GM19463 (cell line): ENCODE data around the gene BTBD9.

Source experiments
- ATAC-seq: cut with Tn5 transposase; IDR thresholded peaks from one replicate; pipeline ENCODE4 v1.9.1; 2021; ENCODE audit warnings: mild to moderate bottlenecking, moderate library complexity; ENCODE audit not compliant: unreplicated experiment

BTBD9 gene

DNA sequence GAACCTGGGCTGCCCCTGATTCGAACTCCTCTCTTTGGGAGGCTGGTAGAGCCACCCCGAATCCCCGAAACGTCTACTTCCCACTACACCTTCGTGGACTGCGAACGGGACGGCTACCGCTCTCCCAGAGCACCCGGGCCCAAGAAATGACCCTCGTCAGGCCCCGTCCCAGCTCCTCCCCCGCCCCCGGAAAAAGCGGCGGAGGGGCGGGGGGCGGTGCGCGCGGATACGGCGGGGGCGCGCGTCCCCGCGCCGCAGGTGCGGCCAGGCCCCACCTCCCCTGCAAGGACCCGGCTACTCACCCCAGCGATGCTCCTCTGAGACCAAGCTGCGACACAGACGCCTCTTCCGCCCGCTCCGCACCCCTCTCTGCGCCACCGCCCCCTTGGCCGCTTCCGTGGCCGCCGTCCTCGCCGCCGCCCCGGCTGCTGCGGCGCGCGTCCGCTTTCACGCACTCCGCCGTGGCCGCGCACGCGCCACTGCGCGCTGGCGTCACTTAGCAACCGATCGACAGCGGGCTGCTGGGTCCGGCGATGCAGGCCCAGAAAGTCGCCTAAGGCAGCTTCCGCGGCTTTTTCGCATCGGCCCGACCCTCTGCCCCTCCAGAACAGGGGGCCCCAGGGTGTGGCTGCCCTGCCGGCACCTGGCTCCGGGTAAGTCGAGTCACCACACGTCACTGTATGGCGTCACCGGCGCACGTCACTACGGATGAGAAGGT lies at the start of gene BTBD9:
TSS of gene BTBD9 (minus strand) at position 432 of the 718 bp plus-strand sequence.
- ATAC-seq = peak; percentile 82

DNA sequence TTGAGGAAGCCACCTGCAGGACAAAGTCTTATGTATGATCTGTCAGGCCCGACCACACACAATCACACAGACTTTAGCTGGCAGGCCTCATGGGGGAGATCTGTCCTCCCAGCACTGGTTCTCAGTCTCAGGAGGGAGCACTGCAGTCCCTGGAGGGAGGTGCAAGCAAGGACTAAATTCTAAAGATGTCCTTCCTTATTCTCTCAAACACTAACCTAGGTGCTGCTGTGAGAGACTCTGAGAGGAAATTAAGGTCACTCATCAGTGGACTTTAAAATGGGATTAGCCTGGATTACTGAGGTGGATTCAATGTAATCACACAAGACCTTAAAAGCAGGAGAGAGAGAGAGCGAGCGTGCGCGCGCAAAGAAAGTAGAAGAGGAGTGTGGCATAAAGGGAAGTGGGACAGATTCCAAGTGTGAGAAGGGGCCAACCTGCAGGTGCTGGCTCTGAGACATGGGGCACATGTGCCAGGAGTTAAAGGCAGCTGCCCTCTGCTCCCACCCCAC lies 48.9 kb upstream of the BTBD9 start:
- peak; percentile 56 for ATAC-seq

DNA sequence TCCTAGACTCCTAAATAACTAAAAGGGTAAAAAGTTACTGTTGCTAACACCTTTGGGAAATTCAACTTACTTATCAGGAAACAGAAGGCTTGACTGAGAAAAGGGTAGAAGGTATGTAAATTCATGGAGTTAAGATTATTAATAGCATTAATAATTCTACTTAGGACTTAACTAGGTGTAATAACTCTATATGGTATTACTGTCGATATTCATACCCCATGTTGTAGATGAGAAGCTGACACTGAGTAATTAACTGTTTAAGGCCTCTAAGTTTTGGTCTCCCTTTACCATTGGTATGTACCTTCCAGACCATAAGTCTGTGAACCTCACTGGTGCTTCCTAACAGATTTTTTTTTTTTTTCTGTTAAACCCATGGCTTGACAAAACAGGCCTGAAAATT lies 47.8 kb upstream of the BTBD9 start:
- ATAC-seq = no peak

DNA sequence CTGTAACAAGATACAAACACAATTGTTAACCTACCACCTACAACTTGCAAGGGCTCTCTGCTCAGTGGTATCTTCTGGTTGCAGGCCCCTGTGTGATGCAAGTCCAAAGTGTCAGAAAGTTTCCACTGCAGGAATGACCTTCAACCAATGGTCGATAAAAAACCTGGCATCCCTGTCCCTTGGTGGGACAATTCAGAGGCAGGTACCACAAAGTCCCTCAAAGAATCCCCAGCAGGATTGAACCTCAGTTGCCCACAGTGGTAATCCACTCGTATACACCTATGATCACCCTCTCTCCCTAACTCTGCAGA lies 47.3 kb upstream of the BTBD9 start:
- no peak for ATAC-seq

DNA sequence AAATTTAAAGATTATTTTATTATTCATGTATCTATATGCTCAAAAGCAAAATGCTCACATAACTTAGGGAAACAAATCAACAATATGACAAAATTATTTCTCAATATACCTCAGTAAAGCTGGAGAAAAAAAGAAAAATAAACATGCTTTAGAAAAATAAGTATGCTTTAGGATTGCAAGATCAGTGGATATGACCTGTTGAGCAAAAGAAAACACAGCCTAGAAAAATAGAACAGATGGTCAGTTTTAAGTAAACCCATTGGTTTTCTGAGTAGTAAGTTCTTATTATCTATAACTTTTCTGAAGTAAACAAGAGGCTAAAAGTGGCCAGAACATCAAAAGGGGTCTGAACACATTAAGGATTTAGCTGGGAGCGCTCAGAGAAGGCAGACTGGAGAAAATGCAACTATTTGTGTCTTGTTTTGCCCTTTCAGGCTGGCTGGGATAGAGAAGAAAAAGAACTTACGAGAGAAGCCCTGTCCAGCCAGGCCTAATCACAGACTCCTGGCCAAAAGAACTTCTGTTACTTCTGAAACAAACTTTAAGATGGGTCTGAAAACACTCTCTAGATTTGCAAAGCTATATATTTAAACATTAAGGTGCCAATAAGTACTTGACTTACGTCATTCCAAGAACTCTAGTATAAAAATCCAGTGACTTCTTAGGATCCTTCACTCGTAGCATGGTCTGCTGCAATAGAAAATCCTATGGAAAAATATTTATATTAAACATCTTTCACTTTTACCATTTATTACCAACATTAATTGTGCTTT lies 46.7 kb upstream of the BTBD9 start:
- no peak for ATAC-seq

DNA sequence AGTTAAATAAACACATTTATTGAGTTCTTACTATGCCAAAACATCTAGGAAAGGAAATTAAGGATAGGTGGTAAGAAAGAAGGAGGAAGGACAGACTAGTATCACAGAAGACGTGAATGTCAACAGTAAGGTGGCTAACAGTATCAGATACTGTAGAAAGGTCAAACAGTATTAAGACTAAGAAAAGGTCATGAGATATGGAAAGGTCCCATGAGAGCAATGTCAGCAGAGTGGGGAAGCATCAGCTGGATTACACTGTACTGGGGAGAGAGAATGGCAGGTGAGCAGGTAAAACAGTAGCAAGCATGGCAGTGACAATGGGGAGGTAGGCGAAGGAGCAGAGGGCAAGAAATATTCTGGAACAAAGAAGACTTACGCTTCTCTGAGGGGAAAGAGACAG lies 45.2 kb upstream of the BTBD9 start:
- ATAC-seq = no peak

DNA sequence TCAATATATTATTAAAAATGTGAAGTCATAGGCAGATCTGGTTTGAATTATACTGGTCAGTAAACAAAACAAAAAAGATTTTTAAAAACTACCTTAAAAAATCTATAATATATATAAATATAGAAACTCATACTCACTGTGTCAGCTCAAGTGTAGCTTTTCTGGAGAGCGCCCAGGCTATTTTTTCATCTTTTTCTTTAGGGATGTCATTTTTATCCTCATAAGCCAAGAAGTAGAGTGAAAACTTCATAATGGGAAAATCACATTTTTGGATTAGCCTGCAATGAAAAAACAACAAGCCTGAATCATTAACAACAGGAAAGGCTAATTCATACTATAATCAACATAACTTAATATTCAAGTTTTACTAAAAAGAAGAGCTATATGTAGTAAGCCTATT lies 44.5 kb upstream of the BTBD9 start:
- ATAC-seq = no peak

DNA sequence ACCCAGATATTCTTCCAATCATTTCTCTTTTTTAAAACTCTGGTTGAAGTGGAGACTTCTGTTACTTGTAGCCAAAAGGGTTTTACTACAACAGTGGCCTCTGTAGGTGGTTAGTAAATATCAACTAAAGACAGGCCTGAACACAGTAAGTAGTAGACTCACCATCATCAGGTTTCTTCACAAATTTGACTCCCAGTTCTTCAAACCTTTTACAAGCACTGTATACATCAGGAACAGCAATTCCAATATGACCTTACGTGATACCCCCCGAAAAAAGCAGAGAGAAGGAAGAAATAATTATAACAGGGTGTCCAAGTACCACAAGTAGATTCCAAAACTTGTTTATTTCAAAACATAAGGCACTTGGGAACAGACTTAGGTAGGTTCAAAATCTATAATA lies 42.1 kb upstream of the BTBD9 start:
- no peak for ATAC-seq

DNA sequence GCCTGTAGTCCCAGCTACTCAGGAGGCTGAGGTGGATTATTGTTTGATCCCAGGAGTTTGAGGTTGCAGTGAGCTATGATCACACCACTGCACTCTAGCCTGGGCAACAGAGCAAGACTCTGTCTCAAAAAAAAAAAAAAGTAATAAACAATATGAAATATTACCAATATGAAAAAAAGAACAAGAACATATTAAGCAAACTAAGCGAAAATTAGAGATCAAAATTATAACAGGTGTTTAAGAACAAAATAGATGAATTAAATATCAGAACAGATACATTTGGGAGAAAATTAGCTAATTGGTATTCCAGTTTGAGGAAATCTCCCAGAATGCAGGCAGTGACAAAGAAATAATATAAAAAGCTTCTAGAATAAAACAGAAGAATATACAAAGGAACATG lies 39.9 kb upstream of the BTBD9 start:
- no peak for ATAC-seq

DNA sequence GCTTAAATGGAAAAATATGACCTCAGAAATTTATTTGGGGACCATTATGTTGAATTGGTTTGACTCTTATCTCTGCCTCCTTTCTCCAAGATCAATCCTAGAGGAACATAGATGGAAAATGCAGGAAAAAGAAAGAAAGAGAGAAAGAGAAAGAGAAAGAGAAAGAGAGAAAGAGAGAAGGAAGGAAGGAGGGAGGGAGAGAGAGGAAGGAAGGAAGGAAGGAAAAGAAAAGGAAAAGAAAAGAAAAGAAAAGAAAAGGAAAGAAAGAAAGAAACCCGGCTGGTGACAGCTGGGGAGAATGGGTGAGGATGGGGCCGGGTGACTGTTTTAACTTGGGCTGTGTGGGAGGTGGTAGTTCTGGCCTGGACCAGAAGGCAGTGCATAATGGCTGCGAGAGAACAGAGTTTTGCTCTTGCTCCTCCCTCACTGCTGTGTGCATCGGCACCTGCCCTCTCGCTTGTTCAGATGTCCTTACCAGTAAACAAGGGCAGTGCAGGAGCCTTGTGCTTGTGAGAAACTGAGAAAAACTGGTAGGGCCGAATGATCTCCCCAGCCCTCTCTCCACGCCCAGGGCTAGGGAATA lies 38.5 kb upstream of the BTBD9 start:
- ATAC-seq = no peak

DNA sequence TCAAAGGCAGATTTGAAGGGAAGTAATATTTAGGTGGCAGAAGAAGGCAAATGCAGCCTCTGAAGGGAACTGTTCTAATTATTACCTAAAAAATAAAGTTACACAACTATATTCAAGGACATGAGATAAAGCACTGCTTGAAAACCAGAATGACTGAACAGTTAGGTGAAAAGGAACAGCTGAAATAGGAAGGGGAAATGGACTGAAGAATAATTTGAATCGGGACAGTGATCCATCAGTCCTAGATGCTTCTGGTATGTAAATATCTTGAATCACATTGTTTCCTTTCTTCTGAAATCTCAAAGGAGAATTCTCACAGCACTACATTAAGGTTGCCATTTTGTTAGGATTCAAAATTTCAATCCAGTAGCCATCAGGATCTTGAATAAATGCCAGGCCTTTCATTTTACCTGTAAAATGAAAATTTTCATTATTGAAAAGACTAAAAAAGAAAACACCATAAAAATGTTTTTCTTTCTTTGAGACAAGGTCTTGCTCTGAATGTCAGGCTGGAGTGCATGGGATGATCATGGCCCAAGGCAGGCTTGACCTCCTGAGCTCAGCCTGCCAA lies 37.3 kb upstream of the BTBD9 start:
- no peak for ATAC-seq

DNA sequence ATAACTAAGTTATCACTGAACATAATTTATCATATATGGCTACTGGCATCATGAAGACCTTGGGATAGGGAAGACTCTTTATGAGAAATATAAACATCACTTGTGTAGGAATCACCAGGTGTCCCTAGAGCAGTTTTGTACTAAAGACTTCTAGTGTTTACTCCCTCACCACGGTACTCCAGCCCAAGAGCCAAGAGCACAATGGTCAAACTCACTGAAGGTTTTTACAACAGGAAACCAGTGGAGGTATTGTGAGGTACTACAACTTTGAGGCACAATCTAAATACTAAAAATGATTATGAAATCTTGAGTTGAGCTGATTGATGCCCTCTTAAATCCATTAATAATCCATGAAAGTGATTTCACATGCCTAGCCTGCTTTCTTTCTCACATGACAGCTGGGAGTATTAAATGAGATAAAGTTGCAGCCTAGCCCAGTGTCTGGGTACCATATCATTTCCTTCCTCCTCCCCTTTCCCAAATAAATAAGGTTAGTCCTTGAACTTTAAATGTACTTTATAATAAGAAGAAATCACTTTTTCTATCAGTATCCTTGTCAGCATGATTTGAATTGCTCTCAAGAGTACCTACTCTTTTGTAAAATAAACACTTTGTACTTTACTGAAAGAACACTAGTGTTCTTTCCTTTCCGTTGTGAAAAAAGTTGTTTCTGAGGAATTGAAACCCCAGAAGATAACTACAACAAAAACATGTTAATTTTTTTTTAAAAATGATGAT lies 36.7 kb upstream of the BTBD9 start:
- ATAC-seq = no peak

DNA sequence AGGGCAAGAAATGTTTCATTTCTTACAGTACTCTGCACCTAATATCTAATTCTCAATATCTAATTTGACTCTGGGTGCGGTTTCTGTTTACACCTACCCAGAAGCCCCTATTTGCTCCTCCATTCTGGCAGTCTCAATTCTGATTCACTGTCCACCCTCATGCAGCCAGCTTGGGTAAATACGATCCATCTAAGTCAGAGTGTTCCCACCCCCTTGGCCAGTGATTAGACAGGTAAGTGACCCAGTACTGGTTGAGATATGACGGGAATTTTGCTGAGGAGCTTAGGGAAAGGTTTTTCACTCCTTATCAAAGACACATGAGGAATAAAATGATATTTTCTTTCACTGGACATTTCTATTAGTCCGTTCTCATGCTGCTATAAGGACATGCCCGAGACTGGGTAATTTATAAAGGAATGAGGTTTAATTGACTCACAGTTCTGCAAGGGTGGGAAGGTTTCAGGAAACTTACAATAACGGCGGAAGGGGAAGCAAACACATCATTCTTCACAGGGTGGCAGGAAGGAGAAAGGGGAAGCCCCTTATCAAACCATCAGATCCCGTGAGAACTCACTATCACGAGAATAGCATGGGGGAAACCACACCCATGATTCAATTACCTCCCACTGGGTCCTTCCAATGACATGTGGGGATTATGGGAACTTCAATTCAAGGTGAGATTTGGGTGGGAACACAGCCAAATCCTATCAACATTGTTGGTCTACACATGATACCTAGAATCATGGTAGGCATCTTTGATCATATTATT lies 33.9 kb upstream of the BTBD9 start:
- no peak for ATAC-seq

DNA sequence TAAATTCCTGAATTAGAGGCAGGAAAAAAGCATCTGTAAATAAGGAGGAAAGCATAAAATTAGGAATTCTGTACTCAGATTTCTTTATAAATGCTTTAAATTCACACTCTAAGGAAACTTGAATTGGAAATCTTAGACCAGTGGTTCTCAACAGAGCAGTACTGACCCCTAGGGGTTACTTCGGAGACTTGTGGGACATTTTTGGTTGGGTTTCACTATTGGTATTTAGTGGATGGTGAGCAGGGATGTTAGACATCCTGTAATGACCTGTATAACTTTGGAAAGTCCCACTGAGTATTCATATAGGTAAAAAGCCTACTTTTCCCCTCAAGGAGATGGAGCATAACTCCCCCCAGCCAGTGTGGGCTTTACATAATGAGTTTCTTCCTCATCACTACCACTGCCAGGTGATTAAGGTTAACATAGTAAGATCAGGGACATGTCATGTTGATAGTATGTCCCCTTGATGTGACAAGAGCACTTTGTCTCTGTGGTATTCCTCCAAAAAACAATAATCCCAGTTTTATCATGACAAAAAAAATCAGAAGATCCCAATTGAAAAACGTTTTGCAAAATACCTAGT lies 32.2 kb upstream of the BTBD9 start:
- peak; percentile 83 for ATAC-seq

DNA sequence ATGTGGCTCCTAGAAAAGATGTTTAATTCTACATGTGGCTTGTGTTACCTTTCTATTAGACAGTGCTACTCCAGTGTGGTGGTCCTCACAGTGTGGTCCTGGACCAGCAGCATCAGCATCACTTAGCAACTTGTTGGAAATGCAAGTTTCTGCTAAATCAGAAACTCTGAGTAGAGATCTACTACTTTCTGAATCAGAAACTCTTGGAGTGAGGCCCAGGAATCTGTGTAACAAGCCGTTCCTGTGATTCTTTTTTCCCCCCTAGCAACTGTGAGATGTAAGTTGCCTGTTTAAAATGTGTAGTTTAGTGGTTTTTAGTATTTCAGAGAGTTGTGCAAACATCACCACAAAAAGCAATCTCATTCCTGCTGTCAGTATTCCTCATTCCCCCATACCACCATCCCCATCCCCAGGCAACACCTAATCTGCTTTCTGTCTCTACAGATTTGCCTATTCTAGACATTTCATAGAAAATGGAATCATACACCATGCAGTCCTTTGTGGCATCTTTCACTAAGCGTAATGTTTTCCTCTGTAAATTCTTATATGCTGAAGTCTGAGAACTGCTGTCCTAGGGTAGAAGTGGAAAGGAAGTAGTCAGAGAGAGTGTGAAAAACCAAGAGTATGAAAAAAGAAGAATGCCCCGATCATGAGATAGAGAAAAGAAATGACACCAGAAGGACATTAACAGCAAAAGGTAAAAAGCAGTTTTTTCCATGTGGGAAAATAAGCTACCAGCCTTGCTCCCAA lies 18.9 kb upstream of the BTBD9 start:
- ATAC-seq = no peak

DNA sequence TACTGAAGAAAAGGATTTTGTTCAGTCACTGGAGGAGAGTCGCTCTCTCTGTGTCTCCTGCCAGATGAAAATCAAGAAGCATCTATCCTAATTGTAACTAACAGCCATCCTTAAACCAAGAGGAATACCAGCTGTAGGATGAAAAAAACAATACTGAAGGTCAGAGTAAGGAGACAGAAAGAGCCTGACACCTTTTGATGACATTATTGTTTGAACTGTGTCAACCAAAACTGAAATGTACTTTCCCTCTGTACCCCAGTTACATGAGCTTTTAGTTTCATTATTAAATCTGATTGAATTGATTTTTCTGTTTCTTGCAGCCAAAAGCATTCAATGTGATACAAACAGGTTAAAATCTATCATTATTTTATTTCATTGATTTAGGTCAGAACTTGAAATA lies 17.2 kb upstream of the BTBD9 start:
- ATAC-seq = no peak

DNA sequence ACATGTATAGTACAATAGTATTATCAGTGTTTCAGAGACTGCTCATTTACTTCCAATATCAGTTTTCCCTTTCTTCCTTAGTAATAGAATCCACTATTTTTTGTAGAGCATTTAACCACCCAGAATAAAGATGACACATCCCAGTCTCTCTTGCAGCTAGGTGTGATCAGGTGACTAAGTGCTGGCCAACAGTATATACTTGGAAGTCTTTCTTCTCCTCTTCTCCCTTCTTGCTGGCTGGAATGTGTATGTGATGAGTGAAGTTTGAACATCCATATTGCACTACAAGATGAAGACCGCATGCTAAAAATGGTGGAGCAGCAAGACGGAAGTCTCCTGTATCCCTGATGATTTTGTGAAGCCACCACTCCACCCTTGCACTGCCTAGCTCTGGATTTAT lies 14.5 kb upstream of the BTBD9 start:
- no peak for ATAC-seq

DNA sequence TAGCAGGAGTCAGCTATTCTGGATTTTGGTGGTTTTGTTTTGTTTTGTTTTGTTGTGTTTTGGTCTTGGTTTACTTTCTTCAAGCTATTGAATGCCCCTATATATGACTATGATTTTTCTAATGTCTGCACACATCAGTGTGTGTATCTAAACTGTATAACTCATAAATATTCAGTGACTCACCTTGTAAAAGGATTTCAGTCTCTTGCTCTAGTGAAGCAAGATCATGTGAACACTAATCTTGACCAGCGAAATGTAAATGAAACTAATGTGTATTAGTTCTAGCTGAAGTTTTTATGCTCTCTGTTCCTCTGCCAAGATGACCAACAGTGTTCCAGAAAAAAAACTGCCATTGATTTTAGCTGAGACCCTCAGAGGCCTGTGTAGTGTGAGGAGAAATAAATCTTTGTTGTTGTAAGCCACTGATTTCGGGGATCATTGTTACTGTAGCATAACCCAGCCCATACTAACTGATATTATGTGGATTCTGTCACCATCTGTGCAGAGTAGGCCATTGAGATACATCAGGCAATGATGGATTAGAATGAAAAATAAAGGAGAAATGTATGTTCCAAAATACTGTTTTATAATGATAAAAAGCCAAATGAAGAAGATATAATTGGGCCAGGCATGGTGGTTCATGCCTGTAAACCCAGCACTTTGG lies 11.5 kb upstream of the BTBD9 start:
- no peak for ATAC-seq
